VCaP (cell line): ENCODE results near the gene EDNRA.

Source experiments
- H3K27ac ChIP-seq: fragments of 450-650 bp; 2 replicates; pipeline ENCODE4 v1.5.1; 2017
- CTCF ChIP-seq: fragments of 450-650 bp; conservative IDR thresholded peaks from 2 replicates; pipeline ENCODE4 v1.5.1; 2017; ENCODE audit warnings: mild to moderate bottlenecking, moderate library complexity

The EDNRA gene

GRCh38 chr4:147539959-147540358, 59.1 kb downstream of the EDNRA start:
- TF ChIP-seq CTCF = no peak
- no peak overlapping the region for H3K27ac ChIP-seq

GRCh38 chr4:147542229-147542990, 61.5 kb downstream of the EDNRA start:
- no peak for TF ChIP-seq CTCF
- no peak overlapping the region for H3K27ac ChIP-seq

GRCh38 chr4:147543034-147543433, 62.1 kb downstream of the EDNRA start:
- H3K27ac ChIP-seq = no peak overlapping the region
- no peak for TF ChIP-seq CTCF

GRCh38 chr4:147546349-147546748, 65.5 kb downstream of the EDNRA start:
- H3K27ac ChIP-seq = no peak overlapping the region
- TF ChIP-seq CTCF = no peak

- H3K27ac ChIP-seq = no peak overlapping the region
- no peak for TF ChIP-seq CTCF
Observed at GRCh38 chr4:147547314-147548056, 66.6 kb downstream of the EDNRA start.

- TF ChIP-seq CTCF = no peak
- H3K27ac ChIP-seq = no peak overlapping the region
Observed at GRCh38 chr4:147548256-147548655, 67.4 kb downstream of the EDNRA start.

GRCh38 chr4:147550626-147551246, 69.8 kb downstream of the EDNRA start:
- TF ChIP-seq CTCF = no peak
- H3K27ac ChIP-seq = no peak overlapping the region
